Activated CD8-positive, alpha-beta memory T cell treated with anti-CD3 and anti-CD28 coated beads, Interleukin-2, amount 50 U/mL, for 1 hour (primary cell): ENCODE measurements around the gene GOLGA6L22.
"Not testable (repeated sequence)": the region's sequence is repeated elsewhere in the genome, so short reads cannot be mapped to it uniquely, and the experiment has no call there.

Experiments used
- DNase-seq: peaks from one replicate; pipeline ENCODE4 v3.0.0-alpha.2; 2020; ENCODE audit errors: extremely low read depth

GOLGA6L22 gene

DNA sequence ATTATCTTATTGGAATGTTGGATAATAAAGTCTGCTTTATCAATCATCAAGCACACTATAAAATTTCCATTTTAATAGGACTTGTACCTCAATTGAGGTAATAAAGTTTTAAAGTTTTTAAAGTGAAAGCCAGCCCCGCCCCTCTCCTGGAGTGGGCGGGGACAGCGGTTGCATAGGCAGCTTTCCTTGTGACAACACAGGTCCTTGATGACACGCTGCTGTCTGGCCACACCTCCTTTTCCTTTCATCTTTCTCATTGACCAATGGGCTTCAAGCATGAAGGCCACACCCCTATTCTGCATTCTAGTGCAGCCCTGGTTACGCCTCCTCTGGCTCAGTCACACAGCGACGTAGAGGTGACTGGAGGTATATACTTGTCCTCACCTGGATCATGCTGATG, at the start of gene GOLGA6L22:
GOLGA6L22 (plus strand) TSS at position 301 of the 400 bp plus-strand sequence; CDS start at position 392, 91 bp downstream.
- DNase-seq = not testable (repeated sequence)

GRCh38 chr15:22417288-22417687, 41.4 kb upstream of the GOLGA6L22 start:
- DNase-seq = not testable (repeated sequence)

GRCh38 chr15:22417795-22418194, 40.9 kb upstream of the GOLGA6L22 start:
- DNase-seq = not testable (repeated sequence)

DNA sequence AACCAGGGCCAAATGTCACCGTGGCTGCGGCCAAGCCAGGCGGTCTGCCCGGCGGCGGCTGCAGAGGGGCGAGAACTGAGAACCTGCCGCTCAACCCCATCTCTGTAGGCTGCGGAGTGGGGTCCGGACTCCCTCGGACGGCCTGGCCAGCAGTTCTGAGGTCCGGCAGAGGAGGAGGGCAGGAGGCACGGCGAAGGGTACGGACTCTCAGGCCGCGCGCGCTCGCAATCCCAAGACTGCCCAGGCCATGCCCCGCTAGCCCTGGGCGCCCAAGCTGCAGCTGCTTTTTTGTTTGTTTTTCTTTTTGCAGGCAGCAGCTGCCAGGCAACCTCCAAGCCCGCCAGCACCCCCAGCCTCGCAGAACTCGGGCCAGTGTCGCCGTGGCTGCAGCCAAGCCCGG, 40.5 kb upstream of the GOLGA6L22 start:
- DNase-seq = not testable (repeated sequence)

DNA sequence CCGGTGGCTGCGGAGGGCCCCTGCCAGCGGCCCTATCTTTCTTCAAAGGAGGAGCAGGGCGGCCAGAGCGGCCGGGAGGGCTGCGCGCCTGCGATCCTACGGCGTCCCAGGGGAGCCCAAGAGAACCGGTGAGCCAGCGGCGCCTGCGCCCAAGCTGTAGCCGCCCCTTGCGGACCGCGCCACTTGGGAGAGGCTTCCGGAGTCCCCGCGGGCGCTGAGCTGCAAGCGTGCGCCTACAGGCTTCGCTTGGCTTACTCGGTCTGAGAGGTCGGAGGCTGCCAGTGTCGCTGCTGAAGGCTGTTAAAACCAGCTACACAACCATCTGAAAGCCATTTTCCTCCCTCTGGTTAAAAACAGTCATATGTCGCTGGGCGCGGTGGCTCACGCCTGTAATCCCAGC, 40.0 kb upstream of the GOLGA6L22 start:
- not testable (repeated sequence) for DNase-seq

DNA sequence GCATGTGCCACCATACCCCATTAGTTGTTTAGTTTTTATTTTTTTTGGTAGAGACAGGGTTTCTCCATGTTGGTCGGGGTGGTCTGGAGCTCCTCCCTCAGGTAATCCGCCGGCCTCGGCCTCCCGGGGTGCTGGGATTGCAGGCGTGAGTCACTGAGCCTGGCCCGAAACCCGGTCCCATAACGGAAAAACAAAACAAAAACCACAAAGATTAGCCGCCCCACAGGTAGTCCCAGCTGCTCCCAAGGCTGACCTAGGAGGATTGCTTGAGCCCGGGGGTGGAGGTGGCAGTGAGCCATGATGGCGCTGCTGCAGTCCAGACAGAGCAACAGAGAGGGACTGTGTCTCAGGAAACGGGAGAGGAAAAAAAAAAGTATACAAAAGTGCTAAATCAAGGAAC, 38.4 kb upstream of the GOLGA6L22 start:
- not testable (repeated sequence) for DNase-seq

DNA sequence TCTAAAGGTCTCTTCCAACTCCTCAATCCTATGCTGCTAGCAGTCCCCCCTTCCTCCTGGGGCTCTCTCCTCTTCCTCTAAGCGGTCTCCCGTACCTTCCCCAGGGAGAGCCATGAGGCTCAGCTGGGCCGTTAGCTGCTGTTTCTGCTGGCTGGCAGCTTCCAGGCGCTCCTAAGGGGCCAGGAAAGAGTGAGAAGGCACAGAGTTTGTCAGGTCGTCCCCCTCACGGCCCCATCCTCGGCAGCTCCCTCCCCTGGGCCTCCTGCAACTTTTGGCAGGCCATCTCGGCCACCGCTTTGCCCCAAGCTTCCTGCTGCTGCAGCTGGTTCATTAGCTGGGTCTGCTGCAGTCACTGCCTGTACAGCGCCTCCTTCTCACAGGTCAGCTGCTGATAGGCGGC, 29.3 kb upstream of the GOLGA6L22 start:
- DNase-seq = not testable (repeated sequence)

- DNase-seq = not testable (repeated sequence)
Observed at GRCh38 chr15:22431687-22432086, 27.0 kb upstream of the GOLGA6L22 start.

GRCh38 chr15:22494490-22495113, 35.9 kb downstream of the GOLGA6L22 start:
- not testable (repeated sequence) for DNase-seq

- not testable (repeated sequence) for DNase-seq
Observed at GRCh38 chr15:22497200-22497599, 38.5 kb downstream of the GOLGA6L22 start.

GRCh38 chr15:22498220-22498925, 39.7 kb downstream of the GOLGA6L22 start:
- DNase-seq = not testable (repeated sequence)

DNA sequence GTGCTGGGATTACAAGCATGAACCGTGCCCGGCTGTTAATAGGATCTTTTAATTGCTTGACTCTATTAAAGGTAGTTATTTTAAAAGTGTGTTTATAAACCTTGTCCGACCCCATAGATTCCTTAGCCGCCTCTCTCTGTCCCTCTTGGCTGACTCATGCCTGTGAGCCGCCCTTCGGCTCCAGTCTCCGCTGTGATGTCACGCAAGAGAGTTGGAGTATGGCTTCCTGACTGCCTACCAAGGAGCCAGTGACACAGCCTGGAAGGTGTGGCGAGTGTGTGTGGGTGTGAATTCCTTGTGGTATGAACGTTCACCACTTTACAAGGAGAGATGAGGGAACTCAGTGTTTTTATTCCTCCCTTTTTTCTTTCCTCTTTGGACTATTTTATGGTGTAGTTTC, 43.6 kb downstream of the GOLGA6L22 start:
- not testable (repeated sequence) for DNase-seq

GRCh38 chr15:22506959-22507358, 48.3 kb downstream of the GOLGA6L22 start:
- DNase-seq = not testable (repeated sequence)

- not testable (repeated sequence) for DNase-seq
Observed at GRCh38 chr15:22516140-22516539, 57.4 kb downstream of the GOLGA6L22 start.
